ENCODE data around the gene EDNRA. TPM values are rescaled to one million over a fixed set of nuclear protein-coding genes. Genes with fewer than 3 reads are reported as not detected.

The EDNRA gene
- total and polyA plus RNA-seq, 4 donors = 15.2 to 50.6 (median 27.2) TPM

DNA sequence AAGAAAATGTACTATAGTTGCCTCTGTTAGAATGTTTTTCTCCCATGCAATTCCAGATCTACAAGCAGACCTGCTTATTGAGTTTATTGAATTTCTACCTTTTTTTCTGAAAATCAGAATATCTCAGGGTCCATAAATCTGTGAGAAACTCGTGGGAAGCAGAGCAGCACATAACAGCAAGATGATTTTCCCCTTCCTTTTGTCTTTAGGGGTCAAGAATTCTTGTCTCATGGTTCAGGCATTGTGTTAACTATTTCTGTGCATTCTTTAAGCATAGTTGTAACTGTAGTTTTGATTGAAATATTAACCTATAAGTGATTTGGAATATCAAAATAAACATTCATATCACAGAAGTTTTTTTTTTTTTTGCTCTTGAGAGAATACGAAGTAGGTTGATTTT lies 11.4 kb downstream of the EDNRA start:
- DNase-seq (ENCODE audit: low read depth in 4 of 6, low spot score in 6 of 6) = no peak
- Histone ChIP-seq H3K4me1 (ENCODE audit: control insufficient read depth, insufficient read depth, low read length) (no peaks in the 10 kb centered on the region), H3K9me3 (ENCODE audit: control insufficient read depth, insufficient read depth, low read length) (no peaks in the 10 kb centered on the region), H3K36me3 (ENCODE audit: control insufficient read depth, insufficient read depth, low read length) (no peaks in the 10 kb centered on the region), H3K4me3 (ENCODE audit: low read depth, low read length) (no peak overlapping the region), H3K27me3 (ENCODE audit: control insufficient read depth, insufficient read depth, low read length) (no peaks in the 10 kb centered on the region), H3K27ac (ENCODE audit: low read depth, low read length) (no peak overlapping the region)
- WGBS (ENCODE audit: insufficient coverage) = no CpG with 5 or more reads among the region's 2 CpGs

DNA sequence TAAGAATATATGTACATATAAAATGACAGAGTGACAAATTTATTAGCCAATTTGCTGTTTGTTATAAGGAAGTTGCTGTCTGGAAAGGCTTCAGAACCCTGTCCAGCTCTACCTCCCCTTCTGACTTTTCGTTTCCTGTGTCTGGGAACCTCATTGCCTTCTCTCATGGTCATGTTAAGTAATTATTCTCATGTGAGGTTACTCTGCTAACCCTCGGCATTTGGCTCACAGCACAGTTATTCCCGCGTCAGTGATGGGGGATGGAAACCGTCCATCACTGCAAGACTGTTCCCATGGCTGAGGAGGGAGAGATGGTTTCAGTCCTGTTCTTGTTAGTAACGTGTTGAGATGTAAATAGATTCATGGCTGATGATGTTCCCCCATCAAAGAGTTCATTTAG lies 11.9 kb downstream of the EDNRA start:
- no peaks in the 10 kb centered on the region for H3K36me3 ChIP-seq (ENCODE audit: control insufficient read depth, insufficient read depth, low read length)
- 20% methylated on average over 4 of the region's 6 CpGs for WGBS (ENCODE audit: insufficient coverage)
- no peak overlapping the region for H3K4me3 ChIP-seq (ENCODE audit: low read depth, low read length)
- DNase-seq (ENCODE audit: low read depth in 4 of 6, low spot score in 6 of 6) = peak in 2 of 6 donors; percentile 14 to 21
- H3K9me3 ChIP-seq (ENCODE audit: control insufficient read depth, insufficient read depth, low read length) = no peaks in the 10 kb centered on the region
- H3K4me1 ChIP-seq (ENCODE audit: control insufficient read depth, insufficient read depth, low read length) = no peaks in the 10 kb centered on the region
- H3K27me3 ChIP-seq (ENCODE audit: control insufficient read depth, insufficient read depth, low read length) = no peaks in the 10 kb centered on the region
- no peak overlapping the region for H3K27ac ChIP-seq (ENCODE audit: low read depth, low read length)

DNA sequence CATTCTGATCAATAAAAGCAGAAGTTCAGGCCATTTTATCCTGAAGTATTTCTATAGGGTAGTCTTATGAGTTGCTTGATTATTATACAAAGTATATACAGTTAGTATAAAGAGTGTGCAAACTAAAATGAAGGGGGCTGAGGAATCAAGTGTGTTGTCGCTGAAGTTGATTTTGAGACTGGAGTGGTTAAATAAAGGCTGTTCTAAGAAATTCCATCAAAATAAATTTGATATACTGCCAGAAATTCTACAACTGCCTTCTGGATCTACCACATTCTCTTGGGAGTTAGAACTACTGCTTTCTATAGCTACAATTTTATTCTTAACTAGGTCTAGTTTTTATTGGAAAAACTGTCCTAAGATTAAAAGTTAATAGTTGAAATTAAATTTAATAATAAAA lies 12.4 kb downstream of the EDNRA start:
- DNase-seq (ENCODE audit: low read depth in 4 of 6, low spot score in 6 of 6) = no peak
- H3K27ac ChIP-seq (ENCODE audit: low read depth, low read length) = no peak overlapping the region
- no CpG with 5 or more reads among the region's 1 CpG for WGBS (ENCODE audit: insufficient coverage)
- no peaks in the 10 kb centered on the region for H3K36me3 ChIP-seq (ENCODE audit: control insufficient read depth, insufficient read depth, low read length)
- no peaks in the 10 kb centered on the region for H3K9me3 ChIP-seq (ENCODE audit: control insufficient read depth, insufficient read depth, low read length)
- H3K4me3 ChIP-seq (ENCODE audit: low read depth, low read length) = no peak overlapping the region
- H3K27me3 ChIP-seq (ENCODE audit: control insufficient read depth, insufficient read depth, low read length) = no peaks in the 10 kb centered on the region
- H3K4me1 ChIP-seq (ENCODE audit: control insufficient read depth, insufficient read depth, low read length) = no peaks in the 10 kb centered on the region

DNA sequence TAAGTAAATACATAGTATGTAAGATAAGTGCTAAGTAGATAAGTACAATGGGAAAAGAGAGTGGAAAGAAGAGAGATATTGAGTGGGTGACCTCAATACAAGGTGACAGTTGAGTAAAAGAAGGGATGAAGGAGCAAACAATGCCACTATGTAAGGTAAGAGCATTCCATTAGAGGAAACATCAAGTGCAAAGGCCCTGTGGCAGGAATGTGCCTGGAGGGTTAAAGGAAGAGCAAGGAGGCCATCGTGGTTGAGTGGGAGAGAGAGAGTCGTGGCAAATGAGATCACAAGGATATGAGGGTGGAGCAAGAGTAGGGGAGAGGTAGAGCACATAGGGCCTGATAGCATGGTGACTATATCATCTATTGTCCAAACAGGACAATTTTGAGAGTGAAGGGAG lies 13.4 kb downstream of the EDNRA start:
- no peaks in the 10 kb centered on the region for H3K9me3 ChIP-seq (ENCODE audit: control insufficient read depth, insufficient read depth, low read length)
- DNase-seq (ENCODE audit: low read depth in 4 of 6, low spot score in 6 of 6) = no peak
- no peaks in the 10 kb centered on the region for H3K36me3 ChIP-seq (ENCODE audit: control insufficient read depth, insufficient read depth, low read length)
- no peak overlapping the region for H3K4me3 ChIP-seq (ENCODE audit: low read depth, low read length)
- 85% methylated on average over 2 of the region's 2 CpGs for WGBS (ENCODE audit: insufficient coverage)
- no peak overlapping the region for H3K27ac ChIP-seq (ENCODE audit: low read depth, low read length)
- no peaks in the 10 kb centered on the region for H3K4me1 ChIP-seq (ENCODE audit: control insufficient read depth, insufficient read depth, low read length)
- H3K27me3 ChIP-seq (ENCODE audit: control insufficient read depth, insufficient read depth, low read length) = no peaks in the 10 kb centered on the region

DNA sequence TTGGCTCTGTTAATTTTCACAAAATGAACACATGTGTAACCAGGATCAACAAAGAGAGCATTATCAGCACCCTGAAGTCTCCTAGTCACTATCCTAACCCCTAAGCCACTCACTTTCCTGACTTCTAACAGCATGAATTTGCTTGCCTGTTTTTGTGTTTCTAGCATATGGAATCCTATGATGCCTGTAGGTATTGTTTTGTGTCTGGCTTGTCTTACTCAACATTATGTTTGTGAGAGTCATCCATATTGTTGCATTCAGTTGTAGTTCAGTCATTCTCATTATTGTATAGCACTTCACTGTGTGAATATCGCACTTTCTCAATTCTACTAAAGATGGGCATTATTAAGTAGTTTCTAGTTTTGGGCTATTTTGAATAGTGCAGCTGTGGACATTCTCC lies 15.6 kb downstream of the EDNRA start:
- H3K27me3 ChIP-seq (ENCODE audit: control insufficient read depth, insufficient read depth, low read length) = no peaks in the 10 kb centered on the region
- no CpG with 5 or more reads among the region's 1 CpG for WGBS (ENCODE audit: insufficient coverage)
- no peaks in the 10 kb centered on the region for H3K36me3 ChIP-seq (ENCODE audit: control insufficient read depth, insufficient read depth, low read length)
- H3K9me3 ChIP-seq (ENCODE audit: control insufficient read depth, insufficient read depth, low read length) = no peaks in the 10 kb centered on the region
- no peaks in the 10 kb centered on the region for H3K4me1 ChIP-seq (ENCODE audit: control insufficient read depth, insufficient read depth, low read length)
- H3K4me3 ChIP-seq (ENCODE audit: low read depth, low read length) = no peak overlapping the region
- no peak overlapping the region for H3K27ac ChIP-seq (ENCODE audit: low read depth, low read length)
- no peak for DNase-seq (ENCODE audit: low read depth in 4 of 6, low spot score in 6 of 6)

DNA sequence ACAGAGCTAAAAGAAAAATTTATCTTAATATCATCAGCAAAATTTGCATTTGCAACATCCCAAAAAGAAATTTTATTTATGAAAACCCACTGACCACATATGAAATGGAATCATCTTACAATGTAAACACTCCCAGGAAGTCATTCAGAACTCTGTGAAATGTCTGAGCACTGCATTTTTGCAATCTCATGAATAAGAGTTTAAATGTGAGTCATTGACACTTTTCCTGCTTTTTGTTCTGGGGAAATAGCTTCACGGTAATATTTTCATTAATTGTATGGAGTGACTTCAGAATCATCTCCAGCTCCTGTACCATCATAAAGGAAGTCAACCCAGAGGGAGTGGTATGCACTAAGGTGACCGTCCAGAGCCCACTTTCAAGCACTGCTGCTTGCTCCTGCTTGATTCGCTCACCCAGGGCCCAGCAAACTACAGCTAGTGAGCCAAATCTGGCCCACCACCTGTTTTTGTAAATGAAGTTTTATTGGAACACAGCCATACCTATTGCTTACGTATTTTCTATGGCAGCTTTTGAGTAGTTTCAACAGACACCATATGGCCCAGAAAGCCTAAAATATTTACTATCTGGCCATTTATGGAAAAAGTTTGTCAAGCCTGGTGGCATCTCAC lies 17.2 kb downstream of the EDNRA start:
- Histone ChIP-seq H3K4me3 (ENCODE audit: low read depth, low read length) (no peak overlapping the region), H3K27me3 (ENCODE audit: control insufficient read depth, insufficient read depth, low read length) (no peaks in the 10 kb centered on the region), H3K36me3 (ENCODE audit: control insufficient read depth, insufficient read depth, low read length) (no peaks in the 10 kb centered on the region), H3K27ac (ENCODE audit: low read depth, low read length) (no peak overlapping the region), H3K9me3 (ENCODE audit: control insufficient read depth, insufficient read depth, low read length) (no peaks in the 10 kb centered on the region), H3K4me1 (ENCODE audit: control insufficient read depth, insufficient read depth, low read length) (no peaks in the 10 kb centered on the region)
- DNase-seq (ENCODE audit: low read depth in 4 of 6, low spot score in 6 of 6) = no peak
- WGBS (ENCODE audit: insufficient coverage) = no CpG with 5 or more reads among the region's 4 CpGs

DNA sequence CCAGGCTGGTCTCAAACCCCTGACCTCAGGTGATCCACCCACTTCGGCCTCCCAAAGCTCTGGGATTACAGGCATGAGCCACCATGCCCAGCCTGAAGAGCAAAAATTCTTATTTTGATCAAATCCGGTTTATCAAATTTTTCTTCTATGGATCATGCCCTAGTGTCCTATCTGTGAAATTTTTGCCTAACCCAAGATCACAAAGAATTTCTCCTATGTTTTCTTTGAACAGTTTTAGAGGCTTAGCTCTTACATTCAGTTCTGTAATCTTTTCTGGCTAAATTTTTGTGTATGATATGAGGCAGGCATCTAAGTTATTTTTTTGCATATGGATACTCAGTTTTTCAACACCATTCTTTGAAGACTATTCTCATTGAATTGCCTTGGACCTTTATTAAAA lies 27.4 kb downstream of the EDNRA start:
- no peaks in the 10 kb centered on the region for H3K4me1 ChIP-seq (ENCODE audit: control insufficient read depth, insufficient read depth, low read length)
- H3K36me3 ChIP-seq (ENCODE audit: control insufficient read depth, insufficient read depth, low read length) = no peaks in the 10 kb centered on the region
- no peak overlapping the region for H3K27ac ChIP-seq (ENCODE audit: low read depth, low read length)
- no peaks in the 10 kb centered on the region for H3K27me3 ChIP-seq (ENCODE audit: control insufficient read depth, insufficient read depth, low read length)
- H3K9me3 ChIP-seq (ENCODE audit: control insufficient read depth, insufficient read depth, low read length) = no peaks in the 10 kb centered on the region
- DNase-seq (ENCODE audit: low read depth in 4 of 6, low spot score in 6 of 6) = no peak
- 100% methylated on average over 1 of the region's 2 CpGs for WGBS (ENCODE audit: insufficient coverage)
- H3K4me3 ChIP-seq (ENCODE audit: low read depth, low read length) = no peak overlapping the region

DNA sequence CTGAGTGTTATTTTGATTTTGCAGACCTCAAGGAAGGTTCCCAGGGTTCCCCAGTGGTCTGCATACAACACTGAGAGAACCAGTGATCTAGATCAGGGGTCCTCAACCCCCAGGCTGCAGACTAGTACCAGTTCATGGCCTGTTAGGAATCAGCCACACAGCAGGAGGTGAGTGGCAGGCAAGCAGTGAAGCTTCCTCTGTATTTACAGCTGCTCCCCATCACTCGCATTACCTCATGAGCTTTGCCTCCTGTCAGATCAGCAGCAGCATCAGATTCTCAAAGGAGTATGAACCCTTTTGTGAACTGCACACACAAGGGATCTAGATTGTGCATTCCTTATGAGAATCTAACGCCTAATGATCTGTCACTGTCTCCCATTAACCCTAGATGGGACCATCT lies 28.5 kb downstream of the EDNRA start:
- no peak overlapping the region for H3K27ac ChIP-seq (ENCODE audit: low read depth, low read length)
- no peaks in the 10 kb centered on the region for H3K27me3 ChIP-seq (ENCODE audit: control insufficient read depth, insufficient read depth, low read length)
- H3K4me1 ChIP-seq (ENCODE audit: control insufficient read depth, insufficient read depth, low read length) = no peaks in the 10 kb centered on the region
- no peak overlapping the region for H3K4me3 ChIP-seq (ENCODE audit: low read depth, low read length)
- no peak for DNase-seq (ENCODE audit: low read depth in 4 of 6, low spot score in 6 of 6)
- H3K36me3 ChIP-seq (ENCODE audit: control insufficient read depth, insufficient read depth, low read length) = no peaks in the 10 kb centered on the region
- H3K9me3 ChIP-seq (ENCODE audit: control insufficient read depth, insufficient read depth, low read length) = no peaks in the 10 kb centered on the region
- 78% methylated on average over 1 of the region's 2 CpGs for WGBS (ENCODE audit: insufficient coverage)

DNA sequence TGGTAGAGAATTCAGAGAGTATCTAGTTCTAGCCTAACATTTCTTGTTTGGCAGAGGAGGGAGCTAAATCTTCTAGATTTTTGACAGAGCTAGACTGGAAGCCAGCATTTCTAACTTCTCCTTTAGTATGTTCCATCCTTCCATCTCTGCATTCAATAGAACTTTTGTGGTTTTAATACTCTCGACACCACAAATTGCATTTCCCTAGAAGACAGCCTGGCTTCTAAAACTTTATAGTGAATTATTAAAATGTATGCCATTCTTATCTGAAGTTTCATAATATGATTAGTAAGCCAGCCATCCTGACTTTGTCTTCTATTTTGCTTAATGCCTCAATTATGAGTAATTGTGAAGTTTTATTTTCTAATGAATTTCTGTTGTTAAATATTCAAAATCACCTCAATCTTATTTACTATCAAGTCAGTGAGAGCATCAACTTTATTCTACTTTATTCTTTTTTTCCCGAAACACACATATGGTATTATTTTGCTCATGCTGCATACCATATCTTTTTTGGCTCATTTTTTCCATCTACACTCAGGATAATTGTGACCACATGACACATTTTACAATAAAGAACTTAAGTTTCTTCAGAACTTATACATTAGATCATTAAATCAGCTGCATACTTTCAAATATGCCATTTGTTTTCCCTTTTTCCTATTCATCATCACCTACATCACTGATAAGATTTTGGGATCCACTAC lies 30.2 kb downstream of the EDNRA start:
- H3K9me3 ChIP-seq (ENCODE audit: control insufficient read depth, insufficient read depth, low read length) = no peaks in the 10 kb centered on the region
- H3K27me3 ChIP-seq (ENCODE audit: control insufficient read depth, insufficient read depth, low read length) = no peaks in the 10 kb centered on the region
- 100% methylated on average over 1 of the region's 2 CpGs for WGBS (ENCODE audit: insufficient coverage)
- no peak overlapping the region for H3K27ac ChIP-seq (ENCODE audit: low read depth, low read length)
- no peak for DNase-seq (ENCODE audit: low read depth in 4 of 6, low spot score in 6 of 6)
- H3K4me1 ChIP-seq (ENCODE audit: control insufficient read depth, insufficient read depth, low read length) = no peaks in the 10 kb centered on the region
- no peaks in the 10 kb centered on the region for H3K36me3 ChIP-seq (ENCODE audit: control insufficient read depth, insufficient read depth, low read length)
- no peak overlapping the region for H3K4me3 ChIP-seq (ENCODE audit: low read depth, low read length)

DNA sequence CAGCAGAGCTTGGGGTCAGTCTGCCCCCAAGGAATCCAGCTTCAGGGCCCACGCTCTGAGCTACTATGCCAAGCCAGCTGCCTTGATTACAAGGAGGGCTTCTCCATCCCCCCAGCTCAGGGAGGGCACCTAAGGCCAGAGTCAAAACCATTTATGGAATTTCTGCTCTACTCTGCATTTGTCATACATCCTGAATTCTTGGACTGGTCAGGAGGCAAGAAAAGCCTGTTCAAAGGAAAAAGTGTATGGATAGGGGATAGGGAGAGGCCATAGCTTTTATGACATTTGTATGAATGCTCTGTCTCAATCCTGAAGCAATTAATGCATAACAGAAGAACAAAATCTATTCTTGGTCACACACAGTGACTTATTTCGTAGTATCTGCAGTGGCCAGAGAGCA lies 32.2 kb downstream of the EDNRA start:
- DNase-seq (ENCODE audit: low read depth in 4 of 6, low spot score in 6 of 6) = no peak
- H3K27me3 ChIP-seq (ENCODE audit: control insufficient read depth, insufficient read depth, low read length) = no peaks in the 10 kb centered on the region
- WGBS (ENCODE audit: insufficient coverage) = 100% methylated on average over 1 of the region's 2 CpGs
- H3K36me3 ChIP-seq (ENCODE audit: control insufficient read depth, insufficient read depth, low read length) = no peaks in the 10 kb centered on the region
- H3K4me1 ChIP-seq (ENCODE audit: control insufficient read depth, insufficient read depth, low read length) = no peaks in the 10 kb centered on the region
- no peak overlapping the region for H3K4me3 ChIP-seq (ENCODE audit: low read depth, low read length)
- no peaks in the 10 kb centered on the region for H3K9me3 ChIP-seq (ENCODE audit: control insufficient read depth, insufficient read depth, low read length)
- H3K27ac ChIP-seq (ENCODE audit: low read depth, low read length) = no peak overlapping the region

Data from spinal cord (tissue), 10 donors.